H1 (cell line): ENCODE data around the gene WTIP. TPM values are rescaled to one million over a fixed set of nuclear protein-coding genes. Genes with fewer than 3 reads are reported as not detected.

Experiments
- KDM4A ChIP-seq: IDR thresholded peaks from one replicate; pipeline ENCODE4 v1.7.1; 2012; ENCODE audit warnings: low read depth, mild to moderate bottlenecking, moderate library complexity, low read length, inconsistent platforms; ENCODE audit not compliant: severe bottlenecking
- POU5F1 ChIP-seq: IDR thresholded peaks from 2 replicates; pipeline ENCODE4 v1.6.1; 2011; ENCODE audit warnings: low read depth, mild to moderate bottlenecking, low read length, moderate library complexity
- RXRA ChIP-seq: IDR thresholded peaks from 2 replicates; pipeline ENCODE4 v1.6.1; 2011; ENCODE audit warnings: low read depth, mild to moderate bottlenecking, low read length, moderate library complexity; ENCODE audit not compliant: insufficient read depth
- TBP ChIP-seq: IDR thresholded peaks from 2 replicates; pipeline ENCODE4 v1.6.1; 2011; ENCODE audit warnings: low read depth, low read length, improper control_type of control experiment
- USF2 ChIP-seq: IDR thresholded peaks from 2 replicates; pipeline ENCODE4 v1.6.1; 2011; ENCODE audit warnings: low read length, improper control_type of control experiment
- polyA plus RNA-seq, 7 experiments: library from polyadenylated mRNA; depleted of rRNA in 3 of 7; stranded (reverse) in 5 of 7; unstranded in 2 of 7; fragments of >200 nt in 5 of 7; fragments of 200-250 nt in 2 of 7; gene quantifications; 1 replicate in 5 of 7; 2 replicates in 1 of 7; 4 replicates in 1 of 7; pipeline versions ENCODE4 v1.2.1 to v1.2.3, GENCODE V29; 2011 to 2013; ENCODE audit warnings: missing spikeins in 2 of 7, mixed read lengths in 2 of 7
- total RNA-seq: library from RNA; stranded (reverse); fragmentation: NEBNext Ultra II Directional; extraction: Animal tissue kit (Norgen Biotek cat#: 25700); gene quantifications from 2 replicates; pipeline ENCODE4 v1.2.1, GENCODE V29; 2021
- TF ChIP-seq, protein P1 (sequence below): IDR thresholded peaks from 2 replicates; pipeline ENCODE4 v1.6.1; 2011; ENCODE audit warnings: low read depth, mild to moderate bottlenecking, low read length; ENCODE audit not compliant: insufficient read depth

The WTIP gene
- total and polyA plus RNA-seq, 2 of the 8 experiments (the other 6 are each of a cell fraction or from before 2014, with no cell fraction given) = 8.7 to 15.4 TPM

DNA sequence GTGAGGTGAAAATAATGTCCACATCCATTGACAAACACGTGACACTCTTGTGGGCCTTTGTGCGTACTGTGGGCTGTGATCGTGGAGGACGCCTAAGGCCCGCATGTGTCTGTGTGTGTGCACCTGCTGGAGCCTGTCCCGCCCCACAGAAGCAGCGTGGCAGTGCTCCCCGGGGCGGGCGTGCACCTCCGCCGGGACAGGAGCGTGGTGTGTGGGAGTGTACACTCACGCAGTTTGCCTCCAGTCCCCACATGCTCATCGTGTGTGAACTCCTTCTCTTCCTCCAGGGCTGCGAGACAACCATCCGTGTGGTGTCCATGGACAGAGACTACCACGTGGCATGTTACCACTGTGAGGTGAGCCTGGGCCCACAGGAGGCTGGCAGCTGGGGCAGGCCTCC, 13.9 kb downstream of the WTIP start (continued):
- TF ChIP-seq, protein P1, sequence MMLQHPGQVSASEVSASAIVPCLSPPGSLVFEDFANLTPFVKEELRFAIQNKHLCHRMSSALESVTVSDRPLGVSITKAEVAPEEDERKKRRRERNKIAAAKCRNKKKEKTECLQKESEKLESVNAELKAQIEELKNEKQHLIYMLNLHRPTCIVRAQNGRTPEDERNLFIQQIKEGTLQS = no peak
- TF ChIP-seq USF2 (no peak), TBP (no peak), POU5F1 (no peak), RXRA (no peak), KDM4A (no peak)
